Measurements from ENCODE around the gene DRD3. TPM values are rescaled to one million over a fixed set of nuclear protein-coding genes. Genes with fewer than 3 reads are reported as not detected.
A peak's percentile ranks its signal among the peaks of the same experiment; 100 is the strongest.

The DRD3 gene
- total RNA-seq, 1 donor from 2014 or later = not detected

GRCh38 chr3:114194750-114195149 is 15.9 kb upstream of the DRD3 start:
- intact Hi-C loops (cut with DNase I) = no loop called here
- no peak for DNase-seq
- no peak for ATAC-seq (ENCODE audit: poor library complexity)

GRCh38 chr3:114192136-114192535 is 13.3 kb upstream of the DRD3 start:
- no peak for ATAC-seq (ENCODE audit: poor library complexity)

GRCh38 chr3:114186501-114186900 is 7.6 kb upstream of the DRD3 start:
- DNase-seq = no peak
- ATAC-seq (ENCODE audit: poor library complexity) = no peak
- intact Hi-C loops (cut with DNase I) = no loop called here

More at GRCh38 chr3:114192136-114192535, 13.3 kb upstream of the DRD3 start:
- DNase-seq = no peak
- intact Hi-C loops (cut with DNase I) = no loop called here

- ATAC-seq (ENCODE audit: poor library complexity) (no peak), DNase-seq (no peak)
- intact Hi-C loops (cut with DNase I) = no loop called here
These were observed 723 bp upstream of the DRD3 start for GRCh38 chr3:114179575-114179974.

- intact Hi-C loops (cut with DNase I) = no loop called here
- ATAC-seq (ENCODE audit: poor library complexity) (no peak), DNase-seq (no peak)
These were observed 2.0 kb downstream of the DRD3 start for GRCh38 chr3:114176890-114177289.

GRCh38 chr3:114176487-114176886 is 2.4 kb downstream of the DRD3 start:
- DNase-seq = no peak
- no peak for ATAC-seq (ENCODE audit: poor library complexity)
- intact Hi-C loops (cut with DNase I) = no loop called here

- ATAC-seq (ENCODE audit: poor library complexity) = peak; percentile 60
- intact Hi-C loops (cut with DNase I) = no loop called here
- DNase-seq = no peak
These were observed 3.5 kb downstream of the DRD3 start for GRCh38 chr3:114175204-114175987.

GRCh38 chr3:114171677-114172076 is 7.2 kb downstream of the DRD3 start:
- ATAC-seq (ENCODE audit: poor library complexity) (no peak), DNase-seq (no peak)
- intact Hi-C loops (cut with DNase I) = no loop called here

GRCh38 chr3:114168150-114168549 is 10.7 kb downstream of the DRD3 start:
- no peak for DNase-seq
- intact Hi-C loops (cut with DNase I) = no loop called here
- ATAC-seq (ENCODE audit: poor library complexity) = no peak

- no peak for DNase-seq
- intact Hi-C loops (cut with DNase I) = no loop called here
- ATAC-seq (ENCODE audit: poor library complexity) = no peak
These were observed 21.5 kb downstream of the DRD3 start for GRCh38 chr3:114157321-114157720.

GRCh38 chr3:114155370-114155821 is 23.5 kb downstream of the DRD3 start:
- ATAC-seq (ENCODE audit: poor library complexity) = no peak
- intact Hi-C loops (cut with DNase I) = no loop called here
- peak; percentile 42 for DNase-seq

- intact Hi-C loops (cut with DNase I) = loop anchor here (5.0 kb wide), 1 partner anchor 143 kb away; no protein-coding TSS in a partner anchor
- DNase-seq (no peak), ATAC-seq (ENCODE audit: poor library complexity) (no peak)
These were observed 24.5 kb downstream of the DRD3 start for GRCh38 chr3:114154321-114154821.

- intact Hi-C loops (cut with DNase I) = loop anchor here (5.0 kb wide), 1 partner anchor 145 kb away; no protein-coding TSS in a partner anchor
- peak; percentile 88 for DNase-seq
- peak; percentile 97 for ATAC-seq (ENCODE audit: poor library complexity)
These were observed 26.2 kb downstream of the DRD3 start for GRCh38 chr3:114152519-114153151.

GRCh38 chr3:114151091-114151490 is 27.8 kb downstream of the DRD3 start:
- no peak for ATAC-seq (ENCODE audit: poor library complexity)
- no peak for DNase-seq
- intact Hi-C loops (cut with DNase I) = loop anchor here (5.0 kb wide), 1 partner anchor 146 kb away; no protein-coding TSS in a partner anchor

GRCh38 chr3:114147251-114147650 is 31.6 kb downstream of the DRD3 start:
- intact Hi-C loops (cut with DNase I) = no loop called here
- ATAC-seq (ENCODE audit: poor library complexity) (no peak), DNase-seq (no peak)

- ATAC-seq (ENCODE audit: poor library complexity) = no peak
- DNase-seq = no peak
- intact Hi-C loops (cut with DNase I) = no loop called here
These were observed 33.8 kb downstream of the DRD3 start for GRCh38 chr3:114144909-114145688.

GRCh38 chr3:114143817-114144216 is 35.0 kb downstream of the DRD3 start:
- no peak for DNase-seq
- intact Hi-C loops (cut with DNase I) = no loop called here
- no peak for ATAC-seq (ENCODE audit: poor library complexity)

GRCh38 chr3:114139836-114140235 is 39.0 kb downstream of the DRD3 start:
- DNase-seq (no peak), ATAC-seq (ENCODE audit: poor library complexity) (no peak)
- intact Hi-C loops (cut with DNase I) = no loop called here

GRCh38 chr3:114133947-114134346 is 44.9 kb downstream of the DRD3 start:
- intact Hi-C loops (cut with DNase I) = no loop called here
- ATAC-seq (ENCODE audit: poor library complexity) = no peak
- DNase-seq = no peak
